ENCODE results near the gene C14orf180.

The C14orf180 gene

DNA sequence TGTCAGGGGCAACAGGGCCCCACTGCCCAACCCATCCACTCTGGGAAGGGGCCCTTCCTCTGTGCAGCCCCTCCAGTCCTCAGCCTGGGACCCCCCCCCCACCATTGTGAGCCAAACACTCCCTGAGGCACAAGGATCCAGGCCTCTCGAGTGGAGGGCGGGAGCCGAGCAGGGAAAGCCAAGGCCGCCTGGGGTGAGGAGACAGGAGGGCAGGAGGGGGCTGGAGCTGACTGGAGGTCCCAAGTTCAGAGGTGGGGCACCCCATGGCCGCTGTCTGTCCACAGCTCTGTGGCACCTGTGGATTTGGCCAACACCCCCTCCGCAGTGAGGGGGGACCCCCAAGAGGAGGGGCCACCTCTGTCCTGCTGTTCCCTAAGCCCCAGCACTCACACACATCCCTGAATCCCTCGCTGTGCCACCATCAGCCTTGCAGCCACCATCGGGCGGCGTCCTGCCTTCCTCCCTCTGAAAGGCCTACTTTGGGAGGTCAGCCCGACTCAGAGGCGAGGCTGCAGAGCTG is 25.4 kb upstream of the C14orf180 start:
- FAIRE-seq (no peak), DNase-seq (ENCODE audit: insufficient read length, low spot score) (no peak)
- TF ChIP-seq POLR2A (IDR thresholded peaks at IDR 0.05; ENCODE audit: low read depth, low read length) (no peak), TAF1 (IDR thresholded peaks at IDR 0.05; ENCODE audit: low read depth, low read length) (no peak), POU2F2 (IDR thresholded peaks at IDR 0.05; ENCODE audit: low read depth, low read length) (no peak), POLR2AphosphoS5 (IDR thresholded peaks at IDR 0.05; ENCODE audit: low read depth, low read length) (no peak), PAX5 (IDR thresholded peaks at IDR 0.05; ENCODE audit: insufficient read depth, low read length, severe bottlenecking) (no peak), SPI1 (IDR thresholded peaks at IDR 0.05; ENCODE audit: low read depth, low read length) (no peak)

DNA sequence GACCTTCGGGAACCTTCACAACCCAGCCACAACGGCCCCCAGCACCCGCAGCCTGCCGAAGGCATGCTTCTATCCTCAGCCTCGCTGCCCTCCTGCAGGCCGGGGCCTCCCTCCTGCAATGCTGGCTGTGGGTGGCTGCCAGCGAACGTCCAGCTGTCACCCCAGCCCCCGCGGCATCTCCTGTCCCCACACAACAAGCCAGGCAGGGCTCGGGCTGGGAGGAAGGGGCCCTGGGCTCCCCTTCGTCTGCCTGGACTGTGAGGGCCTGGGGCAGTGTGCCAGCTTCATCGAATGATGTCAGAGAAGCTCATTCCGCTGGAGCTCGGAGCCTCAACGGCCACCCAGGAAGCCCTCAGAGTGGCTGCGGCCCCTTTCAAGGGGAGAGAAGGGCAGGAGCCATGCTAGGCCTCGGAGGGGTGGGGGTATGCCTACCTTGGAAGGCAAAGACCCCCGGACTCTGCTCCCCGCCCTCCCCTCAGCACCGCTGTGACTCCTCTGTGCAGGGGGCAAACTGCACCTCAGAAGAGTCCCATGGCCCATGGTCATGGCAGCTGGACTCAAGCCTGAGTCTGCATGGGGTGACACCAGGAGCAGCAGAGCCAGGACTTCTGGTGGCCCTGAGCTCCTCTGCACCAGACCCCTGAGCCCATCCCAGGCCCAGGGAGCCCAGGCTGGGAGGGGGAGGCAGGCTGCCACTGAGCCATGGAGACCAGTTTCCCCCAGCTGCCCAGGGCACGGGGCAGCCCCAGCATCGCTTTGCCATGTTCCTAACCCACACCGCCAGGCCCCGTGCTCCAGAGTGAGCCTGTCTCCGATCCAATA is 24.7 kb upstream of the C14orf180 start:
- FAIRE-seq = no peak
- TF ChIP-seq SPI1 (IDR thresholded peaks at IDR 0.05; ENCODE audit: low read depth, low read length) = no peak
- TF ChIP-seq POLR2AphosphoS5 (IDR thresholded peaks at IDR 0.05; ENCODE audit: low read depth, low read length) = no peak
- no peak for TF ChIP-seq POLR2A (IDR thresholded peaks at IDR 0.05; ENCODE audit: low read depth, low read length)
- TF ChIP-seq POU2F2 (IDR thresholded peaks at IDR 0.05; ENCODE audit: low read depth, low read length) = no peak
- TF ChIP-seq PAX5 (IDR thresholded peaks at IDR 0.05; ENCODE audit: insufficient read depth, low read length, severe bottlenecking) = no peak
- TF ChIP-seq TAF1 (IDR thresholded peaks at IDR 0.05; ENCODE audit: low read depth, low read length) = no peak
- DNase-seq (ENCODE audit: insufficient read length, low spot score) = no peak

DNA sequence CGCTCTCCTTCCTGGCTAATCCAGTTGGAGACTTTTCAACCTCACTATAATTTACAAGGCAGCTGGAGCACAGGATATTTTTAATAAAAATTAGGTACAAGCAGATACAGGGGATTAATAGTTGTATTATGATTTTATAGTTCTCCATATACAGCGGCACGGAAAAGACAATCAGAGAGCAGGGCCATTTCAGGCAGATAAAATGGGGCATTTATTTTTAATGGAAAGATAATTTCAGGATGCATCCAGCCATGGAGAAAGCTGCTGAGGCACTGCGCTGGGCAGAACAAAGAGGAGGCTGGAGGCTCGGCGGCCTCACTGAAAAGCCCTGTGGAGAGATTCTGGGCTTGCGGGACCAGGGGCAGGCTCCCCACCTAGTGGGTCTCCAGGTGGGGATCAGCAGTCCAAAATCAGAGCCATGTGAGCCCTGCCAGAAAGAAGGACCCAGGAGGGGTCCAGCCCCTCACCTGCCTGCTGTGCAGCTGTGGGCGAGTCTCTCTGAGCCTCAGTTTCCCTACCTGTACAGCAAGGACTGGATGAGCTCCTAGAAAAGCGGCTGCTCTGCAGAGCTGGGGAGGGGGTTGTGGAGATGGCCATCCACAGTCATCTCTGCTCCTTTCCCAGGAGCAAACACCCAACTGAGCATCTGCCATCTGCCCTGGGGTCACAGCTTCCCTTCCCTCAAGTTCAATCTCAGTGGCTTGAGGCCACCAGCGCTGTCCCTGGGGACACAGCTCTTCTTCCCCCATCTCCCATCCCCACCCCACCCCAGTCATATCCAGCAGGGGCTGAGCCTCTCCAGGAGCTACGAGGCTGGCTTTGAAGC is 23.9 kb upstream of the C14orf180 start:
- TF ChIP-seq PAX5 (IDR thresholded peaks at IDR 0.05; ENCODE audit: insufficient read depth, low read length, severe bottlenecking) (no peak), POLR2AphosphoS5 (IDR thresholded peaks at IDR 0.05; ENCODE audit: low read depth, low read length) (no peak), POLR2A (IDR thresholded peaks at IDR 0.05; ENCODE audit: low read depth, low read length) (no peak), POU2F2 (IDR thresholded peaks at IDR 0.05; ENCODE audit: low read depth, low read length) (no peak)
- FAIRE-seq = no peak
- no peak for DNase-seq (ENCODE audit: insufficient read length, low spot score)

DNA sequence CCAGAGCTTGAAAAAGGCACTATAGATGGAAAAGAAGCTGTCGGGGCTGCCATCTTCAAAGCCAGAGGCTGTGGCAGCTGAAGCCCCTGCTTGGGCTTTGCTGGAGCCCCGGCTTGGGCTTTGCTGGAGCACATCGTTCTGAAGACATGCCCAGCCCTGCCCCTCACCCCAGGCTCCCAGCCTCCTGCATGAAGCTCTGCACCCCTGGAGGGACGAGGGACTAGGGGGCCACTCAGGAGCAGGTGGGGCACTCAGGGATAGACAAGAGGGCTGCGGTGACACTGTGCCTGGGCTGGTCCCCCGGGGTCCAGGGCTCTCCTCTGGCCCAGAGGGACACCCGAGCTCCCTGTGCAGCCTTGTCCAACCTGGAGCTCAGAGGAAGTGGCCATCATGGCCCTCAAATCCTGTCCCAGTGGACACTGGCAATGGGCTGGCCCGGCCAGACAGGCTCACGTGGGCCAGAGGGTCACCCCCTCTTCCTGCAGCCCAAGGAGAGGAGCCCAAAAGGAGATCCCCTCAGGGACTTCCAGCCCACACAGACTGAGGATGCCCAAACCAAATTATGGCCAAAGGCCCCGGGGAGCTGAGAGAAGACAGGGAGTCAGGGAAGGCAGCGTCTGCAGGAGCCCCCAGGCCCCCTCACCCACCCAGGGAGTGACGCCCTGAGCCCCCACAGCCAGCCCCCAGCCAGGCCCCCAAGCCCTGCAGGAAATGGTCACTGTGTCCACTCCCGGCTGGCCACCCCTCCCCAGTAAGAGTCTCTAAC is 23.1 kb upstream of the C14orf180 start:
- no peak for FAIRE-seq
- TF ChIP-seq TAF1 (IDR thresholded peaks at IDR 0.05; ENCODE audit: low read depth, low read length) (no peak), PAX5 (IDR thresholded peaks at IDR 0.05; ENCODE audit: insufficient read depth, low read length, severe bottlenecking) (no peak), POLR2AphosphoS5 (IDR thresholded peaks at IDR 0.05; ENCODE audit: low read depth, low read length) (no peak), POLR2A (IDR thresholded peaks at IDR 0.05; ENCODE audit: low read depth, low read length) (no peak)
- no peak for DNase-seq (ENCODE audit: insufficient read length, low spot score)

DNA sequence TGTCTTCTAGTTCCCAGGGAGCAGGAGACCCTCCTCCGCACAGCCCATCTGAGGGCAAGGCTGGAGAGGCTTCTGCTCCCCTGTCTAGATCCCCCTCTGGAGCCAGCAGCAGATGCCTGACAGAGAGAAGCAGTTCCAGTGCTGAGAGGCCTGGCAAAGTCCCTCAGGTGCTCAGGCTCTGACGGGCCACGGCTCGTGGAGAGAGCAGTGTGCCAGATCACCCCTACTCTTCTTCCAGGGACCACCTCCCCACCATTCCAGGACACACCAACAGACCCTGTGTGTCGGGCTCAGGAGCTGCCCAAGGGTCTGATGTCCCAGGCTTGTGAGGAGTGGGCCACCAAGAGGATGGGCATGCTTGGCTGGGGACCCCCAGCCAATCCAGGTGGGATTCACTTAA is 22.5 kb upstream of the C14orf180 start:
- DNase-seq (ENCODE audit: insufficient read length, low spot score) = no peak
- TF ChIP-seq SPI1 (IDR thresholded peaks at IDR 0.05; ENCODE audit: low read depth, low read length) = no peak
- no peak for FAIRE-seq

DNA sequence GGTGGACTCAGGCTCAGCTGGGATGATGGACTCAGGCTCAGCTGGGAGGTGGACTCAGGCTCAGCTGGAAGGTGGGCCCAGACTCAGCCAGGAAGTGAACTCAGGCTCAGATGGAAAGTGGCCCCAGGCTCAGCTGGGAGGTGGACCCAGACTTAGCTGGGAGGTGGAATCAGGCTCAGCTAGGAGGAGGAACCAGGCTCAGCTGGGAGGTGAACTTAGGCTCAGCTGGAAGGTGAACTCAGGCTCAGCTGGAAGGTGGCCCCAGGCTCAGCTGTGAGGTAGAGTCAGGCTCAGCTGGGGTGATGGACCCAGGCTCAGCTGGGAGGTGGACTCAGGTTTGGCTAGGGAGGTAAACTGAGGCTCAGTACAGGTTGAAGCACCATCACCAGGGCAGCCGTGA is 21.8 kb upstream of the C14orf180 start:
- no peak for TF ChIP-seq PAX5 (IDR thresholded peaks at IDR 0.05; ENCODE audit: insufficient read depth, low read length, severe bottlenecking)
- TF ChIP-seq POU2F2 (IDR thresholded peaks at IDR 0.05; ENCODE audit: low read depth, low read length) = no peak
- TF ChIP-seq SPI1 (IDR thresholded peaks at IDR 0.05; ENCODE audit: low read depth, low read length) = no peak
- TF ChIP-seq POLR2A (IDR thresholded peaks at IDR 0.05; ENCODE audit: low read depth, low read length) = no peak
- no peak for TF ChIP-seq POLR2AphosphoS5 (IDR thresholded peaks at IDR 0.05; ENCODE audit: low read depth, low read length)
- no peak for TF ChIP-seq TAF1 (IDR thresholded peaks at IDR 0.05; ENCODE audit: low read depth, low read length)
- no peak for FAIRE-seq
- no peak for DNase-seq (ENCODE audit: insufficient read length, low spot score)

DNA sequence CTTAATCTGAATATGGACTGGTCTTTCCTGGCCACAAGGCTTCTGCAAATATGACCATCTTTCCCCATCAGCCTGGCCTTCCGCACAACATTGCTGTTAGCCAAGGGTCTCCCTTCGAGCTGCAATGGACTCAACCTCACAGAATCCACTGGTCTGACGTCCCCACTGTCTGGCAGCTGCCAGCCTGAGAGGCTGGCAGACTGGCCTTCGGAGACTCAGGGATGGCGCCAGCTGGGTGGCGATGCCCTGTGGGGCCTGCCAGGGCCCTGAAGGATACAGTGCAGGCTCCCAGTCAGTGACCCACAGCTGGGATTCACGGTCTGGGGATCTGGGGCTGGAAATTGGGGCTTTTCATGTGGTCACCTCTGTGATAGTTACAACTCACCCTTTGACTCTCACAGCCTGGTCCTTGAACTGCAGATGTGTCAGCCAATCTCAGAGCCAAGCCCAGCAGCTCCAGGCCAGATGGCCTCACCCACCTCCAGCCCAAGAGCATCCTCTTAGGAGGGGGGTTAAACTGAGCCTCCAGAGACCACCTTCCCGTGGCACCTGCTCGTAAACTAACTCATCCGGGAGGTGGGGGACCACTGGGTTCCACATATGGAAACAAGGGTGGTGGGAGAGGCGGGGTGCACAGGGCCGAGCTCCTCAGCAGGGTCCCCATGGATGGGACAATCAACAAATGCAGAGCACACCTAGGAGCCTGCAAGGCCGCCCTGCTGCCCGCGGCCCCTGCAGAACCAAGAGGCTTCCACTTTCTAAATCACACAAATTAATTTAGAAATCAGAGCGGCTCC is 21.1 kb upstream of the C14orf180 start:
- no peak for TF ChIP-seq POLR2A (IDR thresholded peaks at IDR 0.05; ENCODE audit: low read depth, low read length)
- no peak for TF ChIP-seq PAX5 (IDR thresholded peaks at IDR 0.05; ENCODE audit: insufficient read depth, low read length, severe bottlenecking)
- no peak for TF ChIP-seq SPI1 (IDR thresholded peaks at IDR 0.05; ENCODE audit: low read depth, low read length)
- no peak for TF ChIP-seq POU2F2 (IDR thresholded peaks at IDR 0.05; ENCODE audit: low read depth, low read length)
- TF ChIP-seq POLR2AphosphoS5 (IDR thresholded peaks at IDR 0.05; ENCODE audit: low read depth, low read length) = no peak
- no peak for TF ChIP-seq TAF1 (IDR thresholded peaks at IDR 0.05; ENCODE audit: low read depth, low read length)
- DNase-seq (ENCODE audit: insufficient read length, low spot score) (no peak), FAIRE-seq (no peak)

DNA sequence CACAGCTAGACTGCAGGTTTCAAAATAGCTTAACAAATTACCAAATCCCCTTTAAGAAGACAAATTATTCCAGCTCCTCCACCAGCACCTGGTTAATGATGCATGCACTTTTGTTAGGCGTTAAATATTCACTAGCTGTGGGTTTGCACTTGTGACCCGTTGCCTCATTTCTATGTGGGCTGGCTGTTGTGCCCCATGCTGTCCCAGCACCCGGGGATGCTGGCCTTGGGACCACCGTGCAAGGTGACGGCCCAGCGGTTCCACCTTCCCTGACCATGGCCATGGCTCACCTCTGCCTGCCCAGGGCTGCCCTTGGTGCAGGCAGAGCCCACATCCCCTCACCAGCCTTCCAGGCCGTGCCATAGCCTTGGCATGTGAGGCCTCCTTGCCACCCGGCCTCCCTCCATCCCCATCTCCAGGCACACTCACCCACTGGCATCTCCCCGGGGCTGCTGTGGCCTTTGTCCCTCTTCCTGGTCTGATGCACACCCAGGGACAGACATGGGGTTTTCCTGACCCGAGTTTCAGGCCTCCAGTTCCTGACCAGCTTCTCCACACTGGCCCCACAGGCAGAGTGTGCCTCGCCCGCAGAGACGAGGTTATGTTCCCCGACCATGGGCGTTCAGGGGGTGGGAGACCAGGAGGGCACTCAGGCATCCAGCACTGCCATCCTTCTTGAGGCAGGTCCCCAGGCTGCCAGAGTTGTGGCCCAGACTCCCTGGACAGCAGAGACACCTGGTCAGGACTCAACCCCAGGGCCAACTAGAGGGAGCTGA is 20.3 kb upstream of the C14orf180 start:
- TF ChIP-seq SPI1 (IDR thresholded peaks at IDR 0.05; ENCODE audit: low read depth, low read length) (no peak), PAX5 (IDR thresholded peaks at IDR 0.05; ENCODE audit: insufficient read depth, low read length, severe bottlenecking) (no peak), POLR2A (IDR thresholded peaks at IDR 0.05; ENCODE audit: low read depth, low read length) (no peak), TAF1 (IDR thresholded peaks at IDR 0.05; ENCODE audit: low read depth, low read length) (no peak), POLR2AphosphoS5 (IDR thresholded peaks at IDR 0.05; ENCODE audit: low read depth, low read length) (no peak), POU2F2 (IDR thresholded peaks at IDR 0.05; ENCODE audit: low read depth, low read length) (no peak)
- FAIRE-seq = no peak
- no peak for DNase-seq (ENCODE audit: insufficient read length, low spot score)
